H1 (cell line): ENCODE data around the gene CACNA1D. TPM values are rescaled to one million over a fixed set of nuclear protein-coding genes. Genes with fewer than 3 reads are reported as not detected.

Experiments
- CTBP2 ChIP-seq: IDR thresholded peaks from 2 replicates; pipeline ENCODE4 v1.7.0; 2011; ENCODE audit warnings: borderline replicate concordance, mild to moderate bottlenecking, moderate library complexity, mixed read lengths, low read length; ENCODE audit not compliant: insufficient read depth, insufficient read length
- HDAC2 ChIP-seq, 2 experiments: fragments of 300-600 bp in 1 of 2; sonication (generic) in 1 of 2; IDR thresholded peaks; 2 replicates each; pipeline ENCODE4 v1.6.1; 2011 to 2012; ENCODE audit warnings: low read depth in 2 of 2, low read length in 2 of 2, mild to moderate bottlenecking in 2 of 2, moderate library complexity in 2 of 2, borderline replicate concordance in 1 of 2, inconsistent platforms in 1 of 2
- NANOG ChIP-seq: IDR thresholded peaks from 2 replicates; pipeline ENCODE4 v1.6.1; 2011; ENCODE audit warnings: low read length, low read depth, mild to moderate bottlenecking, inconsistent platforms; ENCODE audit not compliant: insufficient read depth, poor library complexity, severe bottlenecking
- NRF1 ChIP-seq: IDR thresholded peaks from 2 replicates; pipeline ENCODE4 v1.6.1; 2011; ENCODE audit warnings: mild to moderate bottlenecking, low read depth, low read length, improper control_type of control experiment
- RNF2 ChIP-seq: fragments of 200-900, 300-1000 bp; sonication (generic); IDR thresholded peaks from 2 replicates; pipeline ENCODE4 v1.7.1; 2016; ENCODE audit warnings: borderline replicate concordance, low read depth, mild to moderate bottlenecking, antibody characterized with exemption, low read length; ENCODE audit not compliant: poor library complexity, severe bottlenecking; ENCODE audit errors: missing control alignments
- SRF ChIP-seq: IDR thresholded peaks from 2 replicates; pipeline ENCODE4 v1.6.1; 2011; ENCODE audit warnings: mild to moderate bottlenecking, low read depth, low read length, moderate library complexity
- ZNF274 ChIP-seq: IDR thresholded peaks from 2 replicates; pipeline ENCODE4 v1.7.0; 2012; ENCODE audit warnings: low read length, borderline replicate concordance; ENCODE audit errors: extremely low read depth
- polyA plus RNA-seq, 7 experiments: library from polyadenylated mRNA; depleted of rRNA in 3 of 7; stranded (reverse) in 5 of 7; unstranded in 2 of 7; fragments of >200 nt in 5 of 7; fragments of 200-250 nt in 2 of 7; gene quantifications; 1 replicate in 5 of 7; 2 replicates in 1 of 7; 4 replicates in 1 of 7; pipeline versions ENCODE4 v1.2.1 to v1.2.3, GENCODE V29; 2011 to 2013; ENCODE audit warnings: missing spikeins in 2 of 7, mixed read lengths in 2 of 7
- total RNA-seq: library from RNA; stranded (reverse); fragmentation: NEBNext Ultra II Directional; extraction: Animal tissue kit (Norgen Biotek cat#: 25700); gene quantifications from 2 replicates; pipeline ENCODE4 v1.2.1, GENCODE V29; 2021
- TF ChIP-seq, protein P1 (sequence below): IDR thresholded peaks from 2 replicates; pipeline ENCODE4 v1.6.1; 2012; ENCODE audit warnings: inconsistent platforms
- TF ChIP-seq, protein P2 (sequence below): IDR thresholded peaks from 2 replicates; pipeline ENCODE4 v1.6.1; 2012; ENCODE audit warnings: inconsistent platforms

The CACNA1D gene
- total and polyA plus RNA-seq, 2 of the 8 experiments (the other 6 are each of a cell fraction or from before 2014, with no cell fraction given): 2.0 to 2.9 TPM

DNA sequence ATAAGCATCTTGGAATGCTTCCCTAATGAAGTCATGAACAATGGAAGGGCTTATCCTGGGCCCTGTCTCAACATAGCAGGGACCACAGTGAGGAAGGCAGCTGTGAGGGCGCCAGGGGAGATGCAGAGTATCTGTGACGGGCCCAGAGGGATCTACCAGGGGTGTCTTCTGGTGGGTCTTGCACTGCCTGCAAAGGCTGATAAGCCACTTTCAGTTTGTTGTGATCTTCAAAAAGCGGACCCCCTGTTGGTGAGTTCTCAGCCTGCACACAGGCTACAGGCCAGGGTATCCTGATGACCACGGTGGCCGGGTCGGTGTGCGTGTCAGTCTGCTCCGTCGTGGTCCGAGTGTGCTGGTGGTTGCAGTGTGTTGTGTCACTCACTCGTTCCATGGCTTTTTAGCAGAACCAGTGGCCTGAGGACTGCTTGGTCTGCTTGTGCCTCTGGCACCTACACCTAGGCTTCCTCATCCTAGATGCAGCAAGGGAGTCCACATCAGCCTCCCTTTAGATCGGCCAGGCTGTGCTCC is 305.0 kb downstream of the CACNA1D start (continued):
- no peak for TF ChIP-seq CTBP2
- TF ChIP-seq HDAC2 (IDR thresholded peaks at IDR 0.05; ENCODE audit: borderline replicate concordance in 1 of 2, low read depth in 2 of 2, low read length in 2 of 2): no peak
- TF ChIP-seq, protein P1, sequence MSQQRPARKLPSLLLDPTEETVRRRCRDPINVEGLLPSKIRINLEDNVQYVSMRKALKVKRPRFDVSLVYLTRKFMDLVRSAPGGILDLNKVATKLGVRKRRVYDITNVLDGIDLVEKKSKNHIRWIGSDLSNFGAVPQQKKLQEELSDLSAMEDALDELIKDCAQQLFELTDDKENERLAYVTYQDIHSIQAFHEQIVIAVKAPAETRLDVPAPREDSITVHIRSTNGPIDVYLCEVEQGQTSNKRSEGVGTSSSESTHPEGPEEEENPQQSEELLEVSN: no peak
- TF ChIP-seq RNF2: no peak
- TF ChIP-seq, protein P2, sequence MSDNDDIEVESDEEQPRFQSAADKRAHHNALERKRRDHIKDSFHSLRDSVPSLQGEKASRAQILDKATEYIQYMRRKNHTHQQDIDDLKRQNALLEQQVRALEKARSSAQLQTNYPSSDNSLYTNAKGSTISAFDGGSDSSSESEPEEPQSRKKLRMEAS: no peak
- TF ChIP-seq ZNF274: no peak
- TF ChIP-seq NRF1: no peak
- TF ChIP-seq NANOG: no peak
- TF ChIP-seq SRF: no peak
